ENCODE results near the gene SPEM3. TPM values are rescaled to one million over a fixed set of nuclear protein-coding genes. Genes with fewer than 3 reads are reported as not detected.
A peak's percentile ranks its signal among the peaks of the same experiment; 100 is the strongest.

Gene SPEM3
- polyA plus RNA-seq, 3 donors = not detected

DNA sequence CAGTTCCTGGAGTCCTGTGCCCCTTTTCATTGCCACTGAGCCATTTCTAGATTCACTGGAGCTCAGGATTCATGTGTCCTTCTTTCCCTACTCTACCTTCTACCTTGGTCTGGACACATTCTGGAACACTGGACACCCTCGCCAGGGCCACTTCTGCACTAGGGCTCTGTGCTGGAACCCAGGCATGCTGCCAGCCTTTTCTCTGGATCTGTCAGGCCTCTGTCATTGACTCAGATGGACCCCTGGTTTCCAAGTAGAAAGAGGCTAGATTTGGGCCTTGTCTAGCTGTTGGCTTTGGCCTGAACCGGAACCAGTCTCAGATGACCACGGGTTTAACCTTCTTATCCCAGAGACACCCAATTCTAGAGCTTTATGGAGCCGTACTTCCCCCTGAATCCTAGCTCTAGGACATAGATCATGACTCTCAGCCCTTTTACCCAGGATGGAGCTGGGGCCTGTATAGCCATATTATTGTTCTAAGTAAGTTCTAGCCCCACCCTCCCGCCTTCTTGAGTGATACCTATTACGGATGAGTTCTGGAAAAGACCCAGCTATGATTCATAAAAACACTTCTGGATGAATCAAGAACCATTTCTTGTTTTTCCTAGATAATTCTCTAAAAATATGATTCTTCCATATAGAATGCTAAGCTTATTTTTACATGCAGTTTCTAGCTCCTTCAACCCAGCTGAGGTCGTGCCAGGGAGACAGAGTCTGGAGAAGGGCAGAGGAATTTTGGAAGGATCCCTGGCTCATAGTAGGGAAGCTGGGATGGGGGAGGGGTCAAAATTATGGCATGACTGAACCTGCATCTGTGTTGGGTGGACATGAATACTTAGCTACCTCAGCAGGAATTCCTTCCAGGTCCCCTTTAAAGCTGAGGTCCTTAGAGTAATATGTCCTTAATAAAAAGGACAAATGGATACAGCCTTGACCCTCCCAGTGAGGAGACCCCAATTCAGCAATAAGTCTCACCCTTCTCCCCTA is 15.1 kb downstream of the SPEM3 start:
- H2AFZ ChIP-seq (ENCODE audit: insufficient read depth, low read depth, low read length, poor library complexity, severe bottlenecking) = no peak overlapping the region
- Mint-ChIP-seq H3K27ac (no peak overlapping the region), H3K4me3 (no peak overlapping the region), H3K36me3 (peaks cover 12 to 16% of the 10 kb centered on the region in 2 donors), H3K4me1 (peaks cover 38% of the 10 kb centered on the region), H3K9me3 (peaks cover 0 to 27% (median 10%) of the 10 kb centered on the region in 7 donors), H3K27me3 (ENCODE audit: low read depth in 3 of 3) (peaks cover 82 to 98% (median 95%) of the 10 kb centered on the region in 3 donors)
- H3K9me3 ChIP-seq (replicated peaks in 1 of 2; ENCODE audit: control insufficient read depth in 1 of 2, insufficient read depth in 1 of 2, low read length in 2 of 2) = peaks cover 0 to 21% of the 10 kb centered on the region in 2 donors
- intact Hi-C loops (cut with micrococcal nuclease) = no loop called here
- no peak for DNase-seq
- no peaks in the 10 kb centered on the region for H3K36me3 ChIP-seq (replicated peaks in 1 of 2; ENCODE audit: control insufficient read depth in 1 of 2, insufficient read depth in 2 of 2, low read length in 2 of 2)
- no peaks in the 10 kb centered on the region for H3K79me2 ChIP-seq (ENCODE audit: insufficient read depth, low read length)
- no peak overlapping the region for H3K4me3 ChIP-seq (replicated peaks in 1 of 3; ENCODE audit: low read depth in 2 of 3, low read length in 3 of 3)
- 100% methylated on average over 2 of the region's 7 CpGs for WGBS (ENCODE audit: insufficient coverage)
- H3K9ac ChIP-seq (ENCODE audit: insufficient read depth, low read length, poor library complexity, severe bottlenecking) = no peak overlapping the region
- H3K27ac ChIP-seq (ENCODE audit: low read depth in 1 of 2, low read length in 2 of 2) = no peak overlapping the region
- TF ChIP-seq, protein P1, sequence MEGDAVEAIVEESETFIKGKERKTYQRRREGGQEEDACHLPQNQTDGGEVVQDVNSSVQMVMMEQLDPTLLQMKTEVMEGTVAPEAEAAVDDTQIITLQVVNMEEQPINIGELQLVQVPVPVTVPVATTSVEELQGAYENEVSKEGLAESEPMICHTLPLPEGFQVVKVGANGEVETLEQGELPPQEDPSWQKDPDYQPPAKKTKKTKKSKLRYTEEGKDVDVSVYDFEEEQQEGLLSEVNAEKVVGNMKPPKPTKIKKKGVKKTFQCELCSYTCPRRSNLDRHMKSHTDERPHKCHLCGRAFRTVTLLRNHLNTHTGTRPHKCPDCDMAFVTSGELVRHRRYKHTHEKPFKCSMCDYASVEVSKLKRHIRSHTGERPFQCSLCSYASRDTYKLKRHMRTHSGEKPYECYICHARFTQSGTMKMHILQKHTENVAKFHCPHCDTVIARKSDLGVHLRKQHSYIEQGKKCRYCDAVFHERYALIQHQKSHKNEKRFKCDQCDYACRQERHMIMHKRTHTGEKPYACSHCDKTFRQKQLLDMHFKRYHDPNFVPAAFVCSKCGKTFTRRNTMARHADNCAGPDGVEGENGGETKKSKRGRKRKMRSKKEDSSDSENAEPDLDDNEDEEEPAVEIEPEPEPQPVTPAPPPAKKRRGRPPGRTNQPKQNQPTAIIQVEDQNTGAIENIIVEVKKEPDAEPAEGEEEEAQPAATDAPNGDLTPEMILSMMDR (IDR thresholded peaks at IDR 0.05) = no peak
- H3K4me1 ChIP-seq (ENCODE audit: control insufficient read depth in 1 of 2, insufficient read depth in 2 of 2, low read length in 2 of 2) = peaks cover 32 to 39% of the 10 kb centered on the region in 2 donors
- H3K27me3 ChIP-seq (ENCODE audit: control insufficient read depth in 2 of 2, insufficient read depth in 2 of 2, low read length in 2 of 2) = peaks cover 52 to 94% of the 10 kb centered on the region in 2 donors
- H4K20me1 ChIP-seq (ENCODE audit: insufficient read depth, low read length) = peaks cover 5% of the 10 kb centered on the region
- H3K4me2 ChIP-seq (replicated peaks; ENCODE audit: extremely low read depth, low read length, poor library complexity, severe bottlenecking) = no peak overlapping the region

DNA sequence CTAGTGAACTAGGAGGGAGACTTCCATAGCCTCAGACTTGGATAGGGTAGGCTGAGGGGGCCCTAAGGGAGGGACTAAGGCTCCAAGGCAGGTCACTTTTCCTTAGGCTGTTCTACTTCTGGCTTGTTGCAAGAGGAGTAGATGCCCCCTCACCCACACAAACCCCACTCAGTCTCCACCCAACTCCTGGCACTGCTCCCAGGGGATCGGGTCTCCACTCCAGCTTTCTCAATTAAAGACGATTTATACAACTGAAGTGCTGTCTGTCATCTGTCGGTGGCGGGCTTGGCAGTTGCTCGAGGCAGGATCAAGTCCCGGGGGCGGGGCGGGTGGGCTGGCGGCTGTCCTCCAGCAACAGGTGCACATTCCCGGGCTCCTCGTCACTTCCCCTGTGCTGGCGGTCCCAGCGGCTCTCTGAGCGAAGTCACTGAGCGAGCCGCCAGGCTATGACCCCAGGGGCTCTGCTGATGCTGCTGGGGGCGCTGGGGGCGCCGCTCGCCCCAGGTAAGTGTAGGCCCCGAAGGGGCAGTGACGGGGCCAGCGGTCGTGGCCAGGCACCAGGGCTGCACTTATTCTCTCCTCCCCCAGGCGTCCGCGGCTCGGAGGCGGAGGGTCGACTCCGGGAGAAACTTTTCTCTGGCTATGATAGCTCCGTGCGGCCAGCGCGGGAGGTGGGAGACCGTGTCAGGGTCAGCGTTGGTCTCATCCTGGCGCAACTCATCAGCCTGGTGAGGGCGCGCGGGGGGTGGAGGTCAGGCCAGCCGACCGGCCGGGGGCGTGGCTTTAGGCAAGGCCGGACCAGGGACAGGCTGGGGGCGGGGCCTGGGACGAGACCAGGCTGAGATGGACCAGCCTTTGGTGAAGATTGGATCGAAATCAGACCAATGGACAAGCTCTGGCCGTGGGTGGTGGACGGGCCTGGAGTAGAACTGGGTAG is 16.3 kb downstream of the SPEM3 start, which contains the start of gene CHRNB1:
CHRNB1 (plus strand) TSS at position 380 of the 937 bp plus-strand sequence; CDS start at position 447, 67 bp downstream.
- peaks cover 25 to 27% of the 10 kb centered on the region in 2 donors for H3K4me1 ChIP-seq (ENCODE audit: control insufficient read depth in 1 of 2, insufficient read depth in 2 of 2, low read length in 2 of 2)
- peak; percentile 66 to 72 (median 68) for DNase-seq
- H4K20me1 ChIP-seq (ENCODE audit: insufficient read depth, low read length) = no peaks in the 10 kb centered on the region
- Mint-ChIP-seq H3K27ac (peak within 1 kb of the TSS in 3 of 7 donors; percentile 30 to 66 (median 58)), H3K4me3 (peak within 1 kb of the TSS; percentile 78 to 94), H3K9me3 (peaks cover 0 to 20% (median 10%) of the 10 kb centered on the region in 7 donors), H3K4me1 (peaks cover 30% of the 10 kb centered on the region), H3K27me3 (ENCODE audit: low read depth in 3 of 3) (peaks cover 80 to 94% (median 92%) of the 10 kb centered on the region in 3 donors), H3K36me3 (peaks cover 10 to 13% of the 10 kb centered on the region in 2 donors)
- no peak within 1 kb of the TSS for H3K27ac ChIP-seq (ENCODE audit: low read depth in 1 of 2, low read length in 2 of 2)
- intact Hi-C loops (cut with micrococcal nuclease) = no loop called here
- peak within 1 kb of the TSS; percentile 80 for H3K4me2 ChIP-seq (replicated peaks; ENCODE audit: extremely low read depth, low read length, poor library complexity, severe bottlenecking)
- TF ChIP-seq, protein P1 (IDR thresholded peaks at IDR 0.05) = no peak
- H3K9ac ChIP-seq (ENCODE audit: insufficient read depth, low read length, poor library complexity, severe bottlenecking) = no peak within 1 kb of the TSS
- H2AFZ ChIP-seq (ENCODE audit: insufficient read depth, low read depth, low read length, poor library complexity, severe bottlenecking) = peak within 1 kb of the TSS; percentile 76
- peaks cover 43 to 86% of the 10 kb centered on the region in 2 donors for H3K27me3 ChIP-seq (ENCODE audit: control insufficient read depth in 2 of 2, insufficient read depth in 2 of 2, low read length in 2 of 2)
- peaks cover 0 to 15% of the 10 kb centered on the region in 2 donors for H3K9me3 ChIP-seq (replicated peaks in 1 of 2; ENCODE audit: control insufficient read depth in 1 of 2, insufficient read depth in 1 of 2, low read length in 2 of 2)
- no peaks in the 10 kb centered on the region for H3K79me2 ChIP-seq (ENCODE audit: insufficient read depth, low read length)
- H3K4me3 ChIP-seq (replicated peaks in 1 of 3; ENCODE audit: low read depth in 2 of 3, low read length in 3 of 3) = peak within 1 kb of the TSS; percentile 9 to 72 (median 44)
- no peaks in the 10 kb centered on the region for H3K36me3 ChIP-seq (replicated peaks in 1 of 2; ENCODE audit: control insufficient read depth in 1 of 2, insufficient read depth in 2 of 2, low read length in 2 of 2)
- WGBS (ENCODE audit: insufficient coverage) = 2% methylated on average over 50 of the region's 51 CpGs
